22Rv1 (cell line): ENCODE data around the gene PRKRIP1.
"Not testable (repeated sequence)": the region's sequence is repeated elsewhere in the genome, so short reads cannot be mapped to it uniquely, and the experiment has no call there.

Experiments
- H3K27ac ChIP-seq: fragments of 450-650 bp; 2 replicates; pipeline ENCODE4 v1.5.1; 2017
- ZFX ChIP-seq: fragments of 450-650 bp; IDR thresholded peaks from 2 replicates; pipeline ENCODE4 v1.6.1; 2017; ENCODE audit warnings: antibody characterized with exemption, borderline replicate concordance
- TF ChIP-seq, protein P1 (sequence below): fragments of 450-650 bp; IDR thresholded peaks from 2 replicates; pipeline ENCODE4 v1.5.1; 2017; ENCODE audit warnings: mild to moderate bottlenecking

Gene PRKRIP1

DNA sequence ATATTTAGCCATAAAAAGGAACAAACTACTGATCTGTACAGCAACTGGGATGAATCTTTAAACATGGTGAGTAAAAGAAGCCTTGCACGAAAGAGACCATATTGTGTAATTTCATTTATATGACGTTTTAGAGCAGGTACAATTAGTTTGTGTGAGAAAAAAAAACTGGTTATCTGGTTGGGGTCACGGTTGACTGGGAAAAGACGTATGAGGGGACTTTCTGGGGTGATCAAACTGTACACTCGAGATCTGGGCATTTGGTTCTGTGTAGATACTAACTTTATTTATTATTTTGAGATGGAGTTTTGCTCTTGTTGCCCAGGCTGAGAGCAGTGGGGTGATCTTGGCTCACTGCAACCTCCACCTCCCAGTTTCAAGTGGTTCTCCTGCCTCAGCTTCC lies 4.2 kb downstream of the PRKRIP1 start:
- H3K27ac ChIP-seq, result no peak overlapping the region

DNA sequence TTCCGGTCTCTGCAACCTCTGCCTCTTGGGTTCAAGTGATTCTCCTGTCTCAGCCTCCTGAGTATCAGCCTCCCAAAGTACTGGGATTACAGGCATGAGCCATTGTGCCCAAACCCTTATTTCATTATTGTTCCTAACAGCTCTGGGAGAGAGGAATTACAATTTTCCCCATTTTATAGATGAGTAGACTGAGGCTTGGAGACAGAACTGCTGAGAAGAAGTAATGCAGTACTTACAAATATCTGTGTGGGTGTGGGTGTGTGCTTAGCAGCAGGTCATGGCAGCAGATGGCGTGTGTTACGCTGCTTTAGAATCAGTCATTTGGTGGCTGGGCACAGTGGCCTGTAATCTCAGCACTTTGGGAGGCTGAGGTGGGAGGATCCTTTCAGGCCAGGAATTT lies 7.4 kb downstream of the PRKRIP1 start:
- TF ChIP-seq, protein P1, sequence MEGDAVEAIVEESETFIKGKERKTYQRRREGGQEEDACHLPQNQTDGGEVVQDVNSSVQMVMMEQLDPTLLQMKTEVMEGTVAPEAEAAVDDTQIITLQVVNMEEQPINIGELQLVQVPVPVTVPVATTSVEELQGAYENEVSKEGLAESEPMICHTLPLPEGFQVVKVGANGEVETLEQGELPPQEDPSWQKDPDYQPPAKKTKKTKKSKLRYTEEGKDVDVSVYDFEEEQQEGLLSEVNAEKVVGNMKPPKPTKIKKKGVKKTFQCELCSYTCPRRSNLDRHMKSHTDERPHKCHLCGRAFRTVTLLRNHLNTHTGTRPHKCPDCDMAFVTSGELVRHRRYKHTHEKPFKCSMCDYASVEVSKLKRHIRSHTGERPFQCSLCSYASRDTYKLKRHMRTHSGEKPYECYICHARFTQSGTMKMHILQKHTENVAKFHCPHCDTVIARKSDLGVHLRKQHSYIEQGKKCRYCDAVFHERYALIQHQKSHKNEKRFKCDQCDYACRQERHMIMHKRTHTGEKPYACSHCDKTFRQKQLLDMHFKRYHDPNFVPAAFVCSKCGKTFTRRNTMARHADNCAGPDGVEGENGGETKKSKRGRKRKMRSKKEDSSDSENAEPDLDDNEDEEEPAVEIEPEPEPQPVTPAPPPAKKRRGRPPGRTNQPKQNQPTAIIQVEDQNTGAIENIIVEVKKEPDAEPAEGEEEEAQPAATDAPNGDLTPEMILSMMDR, result no peak
- TF ChIP-seq ZFX, result no peak
- H3K27ac ChIP-seq, result no peak overlapping the region

More for the DNA sequence above, 4.2 kb downstream of the PRKRIP1 start:
- TF ChIP-seq, protein P1, result no peak
- no peak for TF ChIP-seq ZFX

DNA sequence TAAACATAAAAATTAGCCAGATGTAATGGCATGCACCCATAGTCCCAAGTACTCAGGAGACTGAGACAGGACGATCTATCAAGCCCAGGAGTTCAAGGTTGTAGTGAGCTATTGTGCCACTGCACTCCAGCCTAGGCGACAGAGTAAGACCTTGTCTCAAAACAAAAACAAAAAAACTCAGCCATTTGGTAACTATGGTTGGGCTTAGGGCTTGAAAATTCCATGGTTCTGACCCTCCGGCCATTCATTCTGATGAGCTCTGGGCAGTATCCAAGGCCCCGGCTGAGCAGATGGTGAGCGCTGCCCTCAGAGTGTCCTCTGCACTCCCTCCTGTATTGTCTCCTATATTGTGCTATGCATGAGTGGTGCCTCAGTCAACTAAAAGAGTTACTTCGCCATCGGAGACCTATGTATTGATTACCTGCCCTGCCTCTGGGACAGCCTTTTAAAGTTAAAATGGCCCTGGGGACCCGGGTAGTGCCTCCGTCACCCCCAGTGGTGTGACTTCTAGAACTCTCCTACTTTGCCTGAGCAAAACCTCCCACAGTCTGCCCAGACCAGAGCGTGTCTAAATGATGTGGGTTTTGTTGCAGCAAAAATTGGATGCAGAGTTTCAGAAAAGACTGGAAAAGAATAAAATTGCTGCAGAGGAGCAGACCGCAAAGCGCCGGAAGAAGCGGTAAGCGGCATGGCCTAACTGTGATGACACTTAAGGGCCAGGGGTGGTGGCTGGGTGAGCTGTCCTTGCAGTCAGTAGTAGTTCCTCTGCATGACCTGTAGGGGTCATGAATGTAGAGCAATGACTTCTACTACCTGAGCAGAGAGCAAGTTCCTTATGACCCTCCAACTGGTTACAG lies 8.1 kb downstream of the PRKRIP1 start:
- no peak overlapping the region for H3K27ac ChIP-seq
- TF ChIP-seq ZFX, result no peak
- TF ChIP-seq, protein P1, result peak; percentile 86

DNA sequence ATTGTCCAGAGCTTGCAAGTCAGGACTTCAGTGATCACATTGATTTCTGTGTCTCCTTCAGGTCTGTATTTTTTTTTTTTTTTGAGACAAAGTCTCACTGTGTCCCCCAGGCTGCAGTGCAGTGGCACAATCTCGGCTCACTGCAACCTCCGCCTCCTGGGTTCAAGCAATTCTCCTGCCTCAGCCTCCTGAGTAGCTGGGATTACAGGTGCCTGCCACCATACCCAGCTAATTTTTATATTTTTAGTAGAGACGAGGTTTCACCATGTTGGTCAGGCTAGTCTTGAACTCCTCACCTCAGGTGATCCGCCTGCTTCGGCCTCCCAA lies 8.7 kb downstream of the PRKRIP1 start:
- TF ChIP-seq, protein P1, result peak; percentile 65
- H3K27ac ChIP-seq, result not testable (repeated sequence)

DNA sequence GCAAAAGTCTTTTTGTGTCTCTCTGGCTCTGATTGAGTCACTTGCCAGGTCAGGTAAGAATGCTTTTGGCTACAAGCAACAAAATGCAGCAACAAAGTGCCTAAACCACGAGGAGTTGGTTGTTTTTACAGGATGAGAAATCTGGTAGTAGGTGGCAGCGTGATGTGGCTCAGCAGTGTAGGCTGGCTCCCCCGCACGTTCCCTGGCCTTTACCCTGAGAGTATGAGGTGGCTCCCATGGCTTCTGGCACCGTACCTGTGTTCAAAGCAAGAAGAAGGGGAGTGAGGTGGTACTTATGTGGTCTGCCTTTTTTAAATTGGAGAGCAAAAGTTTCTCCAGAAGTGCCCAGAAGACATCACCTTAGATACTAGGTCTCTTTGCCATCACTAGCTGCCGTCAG lies 11.7 kb downstream of the PRKRIP1 start:
- H3K27ac ChIP-seq, result no peak overlapping the region
- TF ChIP-seq, protein P1, result no peak
- no peak for TF ChIP-seq ZFX

DNA sequence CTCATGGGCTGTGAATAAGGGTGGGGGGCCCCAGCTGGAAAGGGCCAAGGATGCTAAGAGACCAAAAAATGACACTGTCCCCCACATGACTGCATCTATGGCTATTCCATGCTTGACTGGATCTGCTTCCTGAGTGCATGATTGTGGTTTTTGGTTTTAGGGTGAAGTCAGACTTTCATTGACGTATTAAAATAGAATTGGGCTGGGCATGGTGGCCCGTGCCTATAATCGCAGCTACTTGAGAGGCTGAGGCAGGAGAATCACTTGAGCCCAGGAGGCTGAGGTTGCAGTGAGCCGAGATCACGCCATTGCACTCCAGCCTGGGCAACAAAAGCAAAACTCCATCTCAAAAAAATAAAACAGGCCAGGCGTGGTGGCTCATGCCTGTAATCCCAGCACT lies 12.4 kb downstream of the PRKRIP1 start:
- H3K27ac ChIP-seq, result not testable (repeated sequence)

DNA sequence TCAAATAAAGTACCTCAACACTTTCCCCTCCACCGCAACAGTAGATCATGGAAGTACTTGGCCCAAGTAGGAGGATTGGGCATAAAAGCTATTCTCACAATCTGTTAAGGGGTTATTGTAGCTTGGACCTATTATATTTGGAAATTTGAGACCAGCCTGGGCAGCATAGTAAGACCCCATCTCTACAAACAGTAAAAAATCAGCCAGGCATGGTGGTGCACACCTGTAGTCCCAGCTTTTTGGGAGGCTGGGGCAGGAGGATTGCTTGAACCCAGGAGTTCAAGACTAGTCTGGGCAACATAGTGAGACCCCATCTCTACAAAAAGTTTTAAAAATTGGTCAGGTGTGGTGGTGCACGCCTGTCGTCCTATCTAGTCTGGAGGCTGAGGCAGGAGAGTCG lies 13.2 kb downstream of the PRKRIP1 start:
- TF ChIP-seq, protein P1, result no peak
- TF ChIP-seq ZFX, result no peak
- H3K27ac ChIP-seq, result no peak overlapping the region

DNA sequence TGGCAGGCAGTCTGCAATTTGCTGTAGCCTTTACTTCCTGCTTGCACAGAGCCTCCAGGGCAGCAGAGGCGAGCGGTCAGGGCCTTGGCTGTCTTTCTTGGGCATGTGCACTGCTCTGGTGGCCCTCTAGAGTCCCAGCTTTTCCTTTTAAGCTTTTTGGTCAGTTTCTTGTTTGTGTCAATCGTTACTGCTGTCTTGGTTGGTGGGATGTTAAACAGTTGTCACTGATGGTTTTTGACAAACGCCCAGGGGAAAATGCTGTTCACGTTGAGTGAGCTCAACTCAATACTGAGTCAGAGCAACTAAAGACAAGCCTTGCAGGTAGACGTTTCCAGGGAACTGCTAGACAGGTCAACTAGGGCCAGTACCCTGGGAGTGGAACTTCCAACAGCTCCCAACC lies 14.0 kb downstream of the PRKRIP1 start:
- H3K27ac ChIP-seq, result no peak overlapping the region
- TF ChIP-seq ZFX, result no peak
- TF ChIP-seq, protein P1, result no peak
